ENCODE data around the gene MANEA. TPM values are rescaled to one million over a fixed set of nuclear protein-coding genes. Genes with fewer than 3 reads are reported as not detected.
A peak's percentile ranks its signal among the peaks of the same experiment; 100 is the strongest.

MANEA gene, protein sequence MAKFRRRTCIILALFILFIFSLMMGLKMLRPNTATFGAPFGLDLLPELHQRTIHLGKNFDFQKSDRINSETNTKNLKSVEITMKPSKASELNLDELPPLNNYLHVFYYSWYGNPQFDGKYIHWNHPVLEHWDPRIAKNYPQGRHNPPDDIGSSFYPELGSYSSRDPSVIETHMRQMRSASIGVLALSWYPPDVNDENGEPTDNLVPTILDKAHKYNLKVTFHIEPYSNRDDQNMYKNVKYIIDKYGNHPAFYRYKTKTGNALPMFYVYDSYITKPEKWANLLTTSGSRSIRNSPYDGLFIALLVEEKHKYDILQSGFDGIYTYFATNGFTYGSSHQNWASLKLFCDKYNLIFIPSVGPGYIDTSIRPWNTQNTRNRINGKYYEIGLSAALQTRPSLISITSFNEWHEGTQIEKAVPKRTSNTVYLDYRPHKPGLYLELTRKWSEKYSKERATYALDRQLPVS
- polyA plus RNA-seq (ENCODE audit: low read depth in 6 of 6), result 1 to 10 TPM in 5 of 6 donors, under 1 TPM in 1; 0.17 to 4.4 (median 3.8) TPM

- H3K36me3 Mint-ChIP-seq, result no peaks in the 10 kb centered on the region
- no peaks in the 10 kb centered on the region for H3K9me3 Mint-ChIP-seq
- DNase-seq, result peak; percentile 80
- H3K27ac Mint-ChIP-seq, result peak within 1 kb of the TSS; percentile 91 to 99 (median 97)
- ATAC-seq (ENCODE audit: low read depth in 2 of 2), result peak; percentile 83 to 86
- H3K4me1 Mint-ChIP-seq, result peaks cover 15 to 40% (median 33%) of the 10 kb centered on the region in 3 donors
- H3K27me3 Mint-ChIP-seq, result no peaks in the 10 kb centered on the region
- peak within 1 kb of the TSS; percentile 94 to 99 (median 97) for H3K4me3 Mint-ChIP-seq
These were observed at the start of gene MANEA for GRCh38 chr6:95577304-95578105. TSS of gene MANEA (plus strand) at chr6:95577535. CDS start at chr6:95586440, 8,905 bp downstream.

- Mint-ChIP-seq H3K27ac (no peak overlapping the region), H3K4me1 (no peaks in the 10 kb centered on the region), H3K9me3 (peaks cover 0 to 3% (median 0%) of the 10 kb centered on the region in 7 donors), H3K36me3 (no peaks in the 10 kb centered on the region), H3K27me3 (peaks cover 0 to 11% (median 4%) of the 10 kb centered on the region in 3 donors), H3K4me3 (no peak overlapping the region)
- DNase-seq (no peak), ATAC-seq (ENCODE audit: low read depth in 2 of 2) (no peak)
These were observed 47.6 kb upstream of the MANEA start for GRCh38 chr6:95529762-95530161.

DNA sequence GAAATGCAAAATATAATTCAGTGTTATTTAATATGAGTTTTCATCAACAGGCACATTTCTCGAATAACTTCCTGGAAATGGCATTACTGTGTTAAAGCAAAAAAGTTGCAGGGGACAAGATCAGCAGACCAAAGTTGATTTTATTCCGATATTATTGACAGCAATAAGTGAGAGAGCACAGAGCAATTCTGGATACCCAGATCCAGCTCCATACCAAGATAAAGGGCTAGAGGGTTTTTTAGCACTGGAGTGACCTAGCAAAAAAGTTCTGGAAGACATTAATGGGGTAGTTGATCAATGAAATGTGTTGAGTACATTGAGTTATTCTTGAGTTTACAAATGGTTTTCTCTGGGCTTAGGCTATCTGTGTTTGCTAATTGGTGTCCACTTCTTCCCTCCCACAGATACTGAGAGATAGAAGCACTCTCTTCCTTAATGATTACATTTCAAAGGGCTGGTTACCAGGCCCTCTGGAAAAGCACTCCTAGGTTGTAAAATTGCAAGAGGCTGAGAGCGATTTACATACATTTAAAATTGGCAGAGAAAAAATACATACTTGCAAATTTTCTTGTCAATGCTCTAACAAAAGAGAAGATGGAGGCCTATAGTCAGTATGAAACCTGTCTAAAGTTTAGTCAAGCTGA, 47.0 kb upstream of the MANEA start:
- DNase-seq (no peak), ATAC-seq (ENCODE audit: low read depth in 2 of 2) (no peak)
- Mint-ChIP-seq H3K27me3 (peaks cover 0 to 11% (median 4%) of the 10 kb centered on the region in 3 donors), H3K9me3 (peaks cover 0 to 3% (median 0%) of the 10 kb centered on the region in 7 donors), H3K4me3 (no peak overlapping the region), H3K36me3 (no peaks in the 10 kb centered on the region), H3K27ac (no peak overlapping the region), H3K4me1 (no peaks in the 10 kb centered on the region)

- no peaks in the 10 kb centered on the region for H3K4me1 Mint-ChIP-seq
- H3K27ac Mint-ChIP-seq, result no peak overlapping the region
- peaks cover 0 to 4% (median under 1%) of the 10 kb centered on the region in 7 donors for H3K9me3 Mint-ChIP-seq
- ATAC-seq (ENCODE audit: low read depth in 2 of 2), result no peak
- H3K36me3 Mint-ChIP-seq, result no peaks in the 10 kb centered on the region
- DNase-seq, result no peak
- peaks cover 0 to 10% (median 0%) of the 10 kb centered on the region in 3 donors for H3K27me3 Mint-ChIP-seq
- no peak overlapping the region for H3K4me3 Mint-ChIP-seq
These were observed 33.5 kb upstream of the MANEA start for GRCh38 chr6:95543798-95544197.

GRCh38 chr6:95544517-95545225, 32.7 kb upstream of the MANEA start:
- Mint-ChIP-seq H3K4me3 (no peak overlapping the region), H3K9me3 (no peaks in the 10 kb centered on the region), H3K27ac (no peak overlapping the region), H3K36me3 (no peaks in the 10 kb centered on the region), H3K4me1 (no peaks in the 10 kb centered on the region), H3K27me3 (peaks cover 0 to 5% (median 0%) of the 10 kb centered on the region in 3 donors)
- DNase-seq (no peak), ATAC-seq (ENCODE audit: low read depth in 2 of 2) (no peak)

GRCh38 chr6:95545226-95545625, 32.1 kb upstream of the MANEA start:
- ATAC-seq (ENCODE audit: low read depth in 2 of 2), result no peak
- no peak for DNase-seq

DNA sequence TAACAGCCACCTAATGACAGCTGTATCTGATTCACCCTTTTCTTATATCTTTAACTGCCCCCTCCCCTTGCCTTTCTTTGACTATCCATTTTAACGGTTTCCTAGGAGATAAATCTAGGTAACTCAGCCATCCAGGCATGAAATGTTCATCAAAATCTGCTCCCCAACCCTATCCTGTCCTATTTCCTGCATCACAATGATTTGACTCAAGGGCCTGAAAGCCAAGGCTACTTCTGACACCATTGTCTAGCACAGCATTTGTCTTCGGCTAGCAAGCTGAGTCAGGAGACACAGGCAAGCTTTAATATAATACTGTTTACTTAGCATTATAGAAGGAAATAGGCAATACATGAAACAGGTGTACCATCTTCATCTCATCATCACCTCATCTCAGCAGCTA, 31.6 kb upstream of the MANEA start:
- Mint-ChIP-seq H3K4me3 (no peak overlapping the region), H3K27ac (peak overlapping the region in 1 of 6 donors; percentile 2), H3K27me3 (peaks cover 0 to 5% (median 0%) of the 10 kb centered on the region in 3 donors), H3K9me3 (no peaks in the 10 kb centered on the region), H3K36me3 (no peaks in the 10 kb centered on the region), H3K4me1 (no peaks in the 10 kb centered on the region)
- ATAC-seq (ENCODE audit: low read depth in 2 of 2) (no peak), DNase-seq (no peak)

More at GRCh38 chr6:95545226-95545625, 32.1 kb upstream of the MANEA start:
- no peak overlapping the region for H3K4me3 Mint-ChIP-seq
- peaks cover 0 to 5% (median 0%) of the 10 kb centered on the region in 3 donors for H3K27me3 Mint-ChIP-seq
- no peaks in the 10 kb centered on the region for H3K36me3 Mint-ChIP-seq
- H3K9me3 Mint-ChIP-seq, result no peaks in the 10 kb centered on the region
- no peak overlapping the region for H3K27ac Mint-ChIP-seq
- H3K4me1 Mint-ChIP-seq, result no peaks in the 10 kb centered on the region

DNA sequence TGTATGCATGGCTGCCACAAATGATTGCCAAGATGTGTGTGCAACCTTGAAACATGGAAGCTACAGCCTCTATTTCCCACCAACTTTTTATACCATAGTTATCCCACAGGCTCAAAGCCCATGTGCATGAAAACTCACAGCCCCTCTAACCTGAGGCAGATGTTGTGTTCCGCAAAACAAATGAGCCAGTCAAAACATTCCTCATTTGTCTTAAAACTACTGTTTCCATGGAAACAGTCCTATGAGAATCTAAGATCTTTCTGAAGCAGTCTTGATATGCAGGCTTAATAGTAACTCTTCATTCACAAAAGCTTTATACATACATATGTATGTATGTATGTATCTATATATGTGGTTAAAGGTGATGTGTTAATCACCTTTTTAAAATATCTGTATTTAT, 31.2 kb upstream of the MANEA start:
- Mint-ChIP-seq H3K4me1 (no peaks in the 10 kb centered on the region), H3K27ac (no peak overlapping the region), H3K4me3 (no peak overlapping the region)

DNA sequence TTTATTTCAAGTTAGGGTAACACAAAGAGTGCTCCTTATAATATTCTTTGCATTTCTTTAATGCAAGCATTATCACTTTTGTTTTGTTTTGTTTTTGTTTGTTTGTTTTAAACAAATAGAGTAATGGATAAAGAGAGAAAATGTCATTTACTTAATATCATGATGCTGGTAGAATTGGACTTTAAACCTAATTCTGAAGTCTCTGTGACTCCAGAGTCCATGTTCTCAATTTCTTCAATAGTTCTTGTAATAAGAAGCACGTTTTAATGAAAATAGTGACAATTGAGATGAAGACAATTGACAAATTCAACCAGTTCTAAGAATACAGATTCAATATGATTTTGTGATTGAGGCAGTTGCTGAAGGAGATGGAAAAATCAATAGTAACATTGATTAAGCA, 30.3 kb upstream of the MANEA start:
- ATAC-seq (ENCODE audit: low read depth in 2 of 2) (no peak), DNase-seq (no peak)
- Mint-ChIP-seq H3K4me1 (no peaks in the 10 kb centered on the region), H3K27ac (no peak overlapping the region), H3K27me3 (peaks cover 0 to 5% (median 0%) of the 10 kb centered on the region in 3 donors), H3K36me3 (no peaks in the 10 kb centered on the region), H3K4me3 (no peak overlapping the region), H3K9me3 (no peaks in the 10 kb centered on the region)

More for the DNA sequence above, 31.2 kb upstream of the MANEA start:
- no peak for DNase-seq
- no peak for ATAC-seq (ENCODE audit: low read depth in 2 of 2)
- Mint-ChIP-seq H3K27me3 (peaks cover 0 to 5% (median 0%) of the 10 kb centered on the region in 3 donors), H3K36me3 (no peaks in the 10 kb centered on the region), H3K9me3 (no peaks in the 10 kb centered on the region)

- H3K4me3 Mint-ChIP-seq, result no peak overlapping the region
- H3K36me3 Mint-ChIP-seq, result no peaks in the 10 kb centered on the region
- ATAC-seq (ENCODE audit: low read depth in 2 of 2), result no peak
- peaks cover 0 to 5% (median 0%) of the 10 kb centered on the region in 7 donors for H3K9me3 Mint-ChIP-seq
- peaks cover 0 to 5% (median 0%) of the 10 kb centered on the region in 3 donors for H3K27me3 Mint-ChIP-seq
- H3K27ac Mint-ChIP-seq, result no peak overlapping the region
- no peaks in the 10 kb centered on the region for H3K4me1 Mint-ChIP-seq
- DNase-seq, result no peak
These were observed 29.0 kb upstream of the MANEA start for GRCh38 chr6:95548188-95548786.

GRCh38 chr6:95551678-95552324, 25.5 kb upstream of the MANEA start:
- DNase-seq (no peak), ATAC-seq (ENCODE audit: low read depth in 2 of 2) (no peak)
- H3K27me3 Mint-ChIP-seq, result no peaks in the 10 kb centered on the region
- no peak overlapping the region for H3K4me3 Mint-ChIP-seq
- no peaks in the 10 kb centered on the region for H3K4me1 Mint-ChIP-seq
- H3K9me3 Mint-ChIP-seq, result peaks cover 0 to 19% (median 7%) of the 10 kb centered on the region in 7 donors
- no peak overlapping the region for H3K27ac Mint-ChIP-seq
- peaks cover 0 to 10% of the 10 kb centered on the region in 2 donors for H3K36me3 Mint-ChIP-seq

- Mint-ChIP-seq H3K36me3 (peaks cover 0 to 10% of the 10 kb centered on the region in 2 donors), H3K27ac (no peak overlapping the region)
- ATAC-seq (ENCODE audit: low read depth in 2 of 2), result no peak
These were observed 23.5 kb upstream of the MANEA start for GRCh38 chr6:95553880-95554279.

More at GRCh38 chr6:95553880-95554279, 23.5 kb upstream of the MANEA start:
- Mint-ChIP-seq H3K27me3 (no peaks in the 10 kb centered on the region), H3K4me3 (no peak overlapping the region), H3K4me1 (no peaks in the 10 kb centered on the region), H3K9me3 (peaks cover 0 to 19% (median 7%) of the 10 kb centered on the region in 7 donors)
- no peak for DNase-seq

Measured in naive B cell (primary cell).